Fibroblast of peridontal ligament (primary cell): Measurements from ENCODE around the gene SMYD3.
A peak's percentile ranks its signal among the peaks of the same experiment; 100 is the strongest.

Experiments used
- DNase-seq: peaks from one replicate; pipeline ENCODE4 v3.0.0-alpha.2; 2010; ENCODE audit errors: extremely low read depth

Gene SMYD3

GRCh38 chr1:246417152-246417812, 89.8 kb downstream of the SMYD3 start:
- peak; percentile 88 for DNase-seq

GRCh38 chr1:246416261-246416660, 90.8 kb downstream of the SMYD3 start:
- DNase-seq = no peak

GRCh38 chr1:246415028-246415427, 92.1 kb downstream of the SMYD3 start:
- no peak for DNase-seq

GRCh38 chr1:246413430-246413829, 93.6 kb downstream of the SMYD3 start:
- DNase-seq = no peak

GRCh38 chr1:246404078-246404477, 103.0 kb downstream of the SMYD3 start:
- DNase-seq = no peak

GRCh38 chr1:246398126-246398813, 108.8 kb downstream of the SMYD3 start:
- DNase-seq = no peak

- DNase-seq = no peak
Observed at GRCh38 chr1:246397046-246397445, 110.0 kb downstream of the SMYD3 start.

- no peak for DNase-seq
Observed at GRCh38 chr1:246396322-246396721, 110.8 kb downstream of the SMYD3 start.

GRCh38 chr1:246394121-246394520, 113.0 kb downstream of the SMYD3 start:
- DNase-seq = no peak

GRCh38 chr1:246390855-246391254, 116.2 kb downstream of the SMYD3 start:
- no peak for DNase-seq

GRCh38 chr1:246384616-246385015, 122.5 kb downstream of the SMYD3 start:
- no peak for DNase-seq

- DNase-seq = no peak
Observed at GRCh38 chr1:246383791-246384190, 123.3 kb downstream of the SMYD3 start.

- DNase-seq = no peak
Observed at GRCh38 chr1:246383239-246383589, 123.9 kb downstream of the SMYD3 start.

GRCh38 chr1:246382589-246383238, 124.4 kb downstream of the SMYD3 start:
- no peak for DNase-seq

- no peak for DNase-seq
Observed at GRCh38 chr1:246381452-246381851, 125.6 kb downstream of the SMYD3 start.

- no peak for DNase-seq
Observed at GRCh38 chr1:246377625-246378153, 129.4 kb downstream of the SMYD3 start.

GRCh38 chr1:246373828-246374569, 133.1 kb downstream of the SMYD3 start:
- peak; percentile 52 for DNase-seq

- DNase-seq = no peak
Observed at GRCh38 chr1:246372559-246372958, 134.5 kb downstream of the SMYD3 start.

GRCh38 chr1:246367041-246367440, 140.0 kb downstream of the SMYD3 start:
- peak; percentile 29 for DNase-seq

- no peak for DNase-seq
Observed at GRCh38 chr1:246365708-246366107, 141.4 kb downstream of the SMYD3 start.

- no peak for DNase-seq
Observed at GRCh38 chr1:246364415-246364941, 142.6 kb downstream of the SMYD3 start.
